GM21825 (cell line): Measurements from ENCODE around the gene ZMYND8.
"Not testable (repeated sequence)": the region's sequence is repeated elsewhere in the genome, so short reads cannot be mapped to it uniquely, and the experiment has no call there.

Experiments
- ATAC-seq: cut with Tn5 transposase; IDR thresholded peaks from one replicate; pipeline ENCODE4 v1.9.1; 2021; ENCODE audit warnings: mild to moderate bottlenecking, moderate library complexity; ENCODE audit not compliant: unreplicated experiment

ZMYND8 gene

DNA sequence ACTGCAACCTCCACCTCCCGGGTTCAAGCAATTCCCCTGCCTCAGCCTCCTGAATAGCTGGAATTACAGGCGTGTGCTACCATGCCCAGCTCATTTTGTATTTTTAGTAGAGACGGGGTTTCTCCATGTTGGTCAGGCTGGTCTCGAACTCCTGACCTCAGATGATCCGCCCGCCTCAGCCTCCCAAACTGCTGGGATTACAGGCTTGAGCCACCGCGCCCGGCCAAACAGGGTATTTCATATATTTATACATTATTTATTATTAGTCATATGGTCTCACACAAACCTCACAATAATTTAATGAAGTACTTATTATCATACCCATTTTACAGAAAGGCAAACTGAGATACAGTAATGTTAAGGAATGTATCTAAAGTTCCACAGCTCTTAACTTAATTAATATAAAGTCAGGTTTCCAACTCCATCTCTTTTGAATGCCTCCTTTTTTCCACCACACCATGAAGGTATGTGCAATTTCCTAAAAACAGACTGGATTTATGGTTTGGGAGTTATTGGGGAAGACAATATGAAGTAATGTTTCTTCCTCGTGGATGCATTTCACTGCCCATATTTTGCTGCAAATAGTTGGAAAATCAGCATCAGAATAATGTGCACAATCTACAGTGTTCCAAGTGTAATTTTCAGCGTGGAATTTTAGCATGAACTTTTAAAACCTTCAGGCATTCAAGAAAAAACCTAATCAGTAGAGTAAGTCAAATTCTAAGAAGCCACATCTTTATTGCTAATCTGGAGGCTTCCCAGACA, 65.7 kb downstream of the ZMYND8 start:
- no peak for ATAC-seq

DNA sequence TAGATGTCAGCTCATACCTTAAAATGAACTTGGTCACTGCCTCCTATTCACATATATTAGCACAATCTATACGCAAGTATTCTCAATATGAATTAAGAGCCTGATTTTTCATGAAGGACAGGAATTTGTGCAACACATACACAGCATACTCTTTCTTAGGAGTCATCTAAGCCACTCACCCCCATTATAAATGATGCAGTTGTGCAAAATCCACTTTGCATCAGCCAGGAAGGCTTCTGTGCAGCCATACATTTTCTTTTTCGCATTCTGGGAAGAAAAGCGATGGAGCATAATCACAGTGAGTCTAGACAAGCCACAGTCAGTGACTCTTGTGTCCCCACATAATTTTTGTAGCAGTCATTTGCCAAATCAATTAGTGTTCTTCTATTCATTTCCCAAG, 66.5 kb downstream of the ZMYND8 start:
- ATAC-seq = no peak

DNA sequence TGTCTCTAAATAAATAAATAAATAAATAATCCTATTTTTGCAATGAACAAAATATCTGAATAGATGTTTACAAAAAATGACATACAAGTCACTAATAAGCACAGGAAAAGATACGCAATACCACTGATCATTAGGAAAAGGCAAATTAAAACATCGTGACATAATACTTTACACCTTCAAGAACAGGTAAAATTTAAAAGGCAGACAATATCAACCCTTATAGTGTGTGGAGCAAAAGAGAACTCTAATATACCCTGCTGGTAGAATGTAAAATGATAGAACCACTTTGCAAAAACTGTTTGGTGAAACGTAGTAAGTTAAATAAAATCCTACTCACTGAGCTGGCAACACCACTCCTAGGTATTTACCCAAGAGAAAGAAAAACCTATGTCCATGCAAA, 67.4 kb downstream of the ZMYND8 start:
- no peak for ATAC-seq

GRCh38 chr20:47288530-47288929, 68.0 kb downstream of the ZMYND8 start:
- ATAC-seq = not testable (repeated sequence)

- no peak for ATAC-seq
Measured at GRCh38 chr20:47287609-47288144, 68.8 kb downstream of the ZMYND8 start.

DNA sequence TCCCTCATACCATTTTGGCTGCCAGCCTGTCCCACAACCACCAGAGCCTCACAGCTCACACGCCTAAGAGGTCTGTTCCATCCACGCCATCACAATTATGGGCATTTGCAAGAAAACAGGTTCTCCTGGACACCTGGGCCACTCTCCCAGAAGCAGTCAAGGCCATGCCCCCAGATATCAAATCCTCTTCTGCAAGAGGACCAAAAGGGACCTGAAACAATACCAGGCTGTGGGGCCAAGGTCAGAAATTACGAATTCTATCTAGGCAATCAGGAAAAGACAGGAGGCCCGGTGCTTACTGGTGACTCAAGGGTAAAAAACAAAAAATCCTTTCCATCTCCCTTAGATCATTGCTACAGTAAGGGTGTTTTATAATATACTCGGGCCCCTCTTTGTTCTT, 69.8 kb downstream of the ZMYND8 start:
- no peak for ATAC-seq

DNA sequence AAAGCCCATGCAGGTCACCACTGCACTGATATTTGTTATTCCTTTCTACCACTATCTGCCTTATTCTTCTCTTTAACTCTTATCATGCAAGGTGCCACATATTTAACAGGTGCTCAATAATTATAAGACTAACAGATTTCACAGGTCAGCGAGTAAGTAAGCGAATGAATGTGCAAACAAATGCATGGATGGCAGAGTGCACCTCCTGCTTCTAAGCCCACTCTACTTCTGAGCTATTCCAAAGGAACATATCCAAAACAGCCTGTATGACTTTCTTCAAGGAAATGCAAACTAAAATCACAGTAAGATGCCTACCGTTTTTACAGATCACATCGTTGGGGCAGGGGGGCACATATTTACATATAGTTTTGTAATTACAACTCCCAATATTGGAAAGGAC, 71.3 kb downstream of the ZMYND8 start:
- ATAC-seq = no peak

GRCh38 chr20:47284373-47284772, 72.1 kb downstream of the ZMYND8 start:
- no peak for ATAC-seq

DNA sequence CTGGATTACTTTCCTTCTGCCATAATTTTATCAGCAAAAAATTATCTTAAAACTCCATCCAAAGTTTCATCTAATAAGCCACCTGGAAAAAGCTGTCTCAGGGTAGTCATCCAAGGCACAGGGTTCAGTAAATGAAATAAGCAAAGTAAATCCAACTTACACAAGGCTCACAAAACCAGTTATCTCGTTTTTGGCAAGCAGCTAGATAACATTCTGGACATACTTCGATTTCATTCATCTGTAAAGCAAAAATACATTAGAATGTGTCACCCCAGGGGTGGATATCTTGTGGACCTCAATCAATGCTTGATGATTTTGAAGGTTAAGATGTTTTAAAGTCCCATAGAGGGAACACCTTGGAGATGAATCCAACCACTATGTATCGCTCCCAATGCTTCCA, 73.1 kb downstream of the ZMYND8 start:
- no peak for ATAC-seq

- no peak for ATAC-seq
Measured at GRCh38 chr20:47282864-47283263, 73.6 kb downstream of the ZMYND8 start.

DNA sequence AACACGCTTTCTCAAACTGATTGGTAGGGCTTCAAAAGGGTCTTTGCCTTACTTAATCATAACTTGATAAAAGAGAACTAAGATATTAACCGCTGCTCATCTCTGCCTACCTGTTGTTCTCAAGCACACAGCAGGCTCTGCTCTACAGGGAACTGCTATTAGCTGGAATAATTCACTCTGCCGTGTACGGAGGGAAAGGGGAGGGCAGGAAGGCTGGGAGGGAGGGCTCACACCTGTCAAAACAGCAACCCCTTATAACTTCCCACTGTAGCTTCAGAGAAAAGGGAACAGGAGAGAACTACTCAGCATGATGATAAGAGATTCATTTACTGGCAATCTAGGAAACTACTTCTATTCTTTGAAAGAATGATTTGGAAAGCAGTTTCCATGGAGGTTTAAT, 75.1 kb downstream of the ZMYND8 start:
- no peak for ATAC-seq

DNA sequence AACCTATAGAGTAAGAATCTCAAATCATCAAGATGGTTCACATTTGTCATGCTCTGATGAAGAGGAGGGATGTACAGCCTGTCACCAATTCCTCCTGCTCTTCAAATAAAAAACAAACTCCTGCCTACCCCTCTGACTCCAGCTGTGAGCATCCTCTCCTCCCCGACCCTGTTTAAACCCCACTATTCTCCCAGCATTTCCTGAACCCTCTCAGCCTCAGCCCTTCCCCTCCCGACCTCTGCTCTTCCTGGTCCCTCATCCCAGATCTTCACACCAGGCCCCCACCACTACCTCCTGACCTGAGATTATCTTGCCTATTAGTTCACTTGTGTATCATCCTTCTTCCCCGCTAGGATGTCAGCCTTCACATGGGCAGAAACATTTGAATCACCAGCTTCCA, 75.8 kb downstream of the ZMYND8 start:
- no peak for ATAC-seq

- no peak for ATAC-seq
Measured at GRCh38 chr20:47280228-47280627, 76.3 kb downstream of the ZMYND8 start.

DNA sequence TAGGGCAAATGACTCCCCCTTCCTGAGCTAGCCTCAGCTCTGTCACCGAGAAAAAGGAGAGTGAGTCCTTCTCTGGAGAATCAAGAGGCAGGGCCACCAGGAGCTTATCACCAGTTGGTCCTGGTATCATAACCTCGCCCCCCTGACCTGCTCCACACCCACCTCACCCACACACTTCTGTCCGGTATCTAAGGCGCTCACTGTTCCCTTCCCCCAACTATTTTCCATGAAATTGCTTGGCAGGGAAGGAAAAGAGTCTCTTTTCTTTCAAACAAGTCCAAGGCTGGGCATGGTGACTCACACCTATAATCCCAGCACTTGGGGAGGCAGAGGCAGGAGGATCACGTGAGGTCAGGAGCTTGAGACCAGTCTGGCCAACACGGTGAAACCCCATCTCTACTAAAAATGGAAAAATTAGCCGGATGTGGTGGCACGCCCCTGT, 77.6 kb downstream of the ZMYND8 start:
- ATAC-seq = no peak

- not testable (repeated sequence) for ATAC-seq
Measured at GRCh38 chr20:47277535-47277872, 79.0 kb downstream of the ZMYND8 start.

DNA sequence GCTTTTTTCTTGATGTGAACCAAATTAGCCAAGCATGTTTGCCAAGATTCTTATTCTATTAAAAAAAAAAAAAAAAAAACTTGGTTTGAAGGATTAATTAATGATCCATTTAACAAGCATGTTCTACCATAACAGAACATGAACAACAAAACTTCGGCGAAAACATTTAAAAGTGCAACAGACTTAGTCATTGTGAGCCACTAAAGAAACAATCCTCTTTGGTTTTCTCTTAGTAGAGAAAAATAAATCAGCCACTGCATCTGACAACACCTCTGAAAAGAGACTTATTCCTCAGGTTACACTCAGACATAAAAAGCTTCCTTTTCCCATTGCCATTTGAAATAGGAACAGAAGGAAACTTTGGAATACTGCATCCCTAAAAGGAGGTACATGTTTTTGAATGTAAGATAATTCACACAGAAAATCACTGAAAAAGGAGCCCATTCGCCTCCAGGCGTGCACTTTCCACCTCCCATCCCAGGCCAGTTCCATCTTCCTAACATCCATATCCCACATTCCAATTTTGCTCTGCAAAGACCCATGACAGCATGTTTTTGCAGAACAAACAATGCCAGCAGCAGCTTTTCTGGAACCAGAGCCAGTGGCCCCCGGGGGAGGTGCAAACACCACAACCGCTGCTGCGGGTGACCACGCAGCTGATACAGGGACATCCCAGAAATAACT, 79.5 kb downstream of the ZMYND8 start:
- ATAC-seq = no peak

DNA sequence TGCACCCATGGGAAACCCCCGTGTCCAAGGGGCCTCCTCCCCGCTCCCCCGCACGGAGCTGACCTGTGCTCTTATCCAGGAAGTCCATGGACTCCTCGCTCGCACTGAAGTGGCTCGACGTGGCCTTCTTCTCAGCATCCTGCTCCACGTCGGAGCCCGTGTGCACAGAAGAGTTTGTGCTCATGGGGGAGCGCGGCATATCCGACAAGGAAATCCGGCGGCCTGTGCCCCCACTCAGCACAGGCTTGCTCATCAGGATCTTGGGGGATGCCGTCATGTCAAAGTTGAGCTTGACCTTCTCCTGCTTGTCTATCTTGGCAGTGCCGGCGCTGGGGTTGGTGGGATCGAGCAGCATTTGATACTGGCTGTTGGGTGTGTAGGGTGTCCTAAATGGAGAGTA, 80.2 kb downstream of the ZMYND8 start:
- no peak for ATAC-seq

GRCh38 chr20:47275548-47275947, 81.0 kb downstream of the ZMYND8 start:
- no peak for ATAC-seq

DNA sequence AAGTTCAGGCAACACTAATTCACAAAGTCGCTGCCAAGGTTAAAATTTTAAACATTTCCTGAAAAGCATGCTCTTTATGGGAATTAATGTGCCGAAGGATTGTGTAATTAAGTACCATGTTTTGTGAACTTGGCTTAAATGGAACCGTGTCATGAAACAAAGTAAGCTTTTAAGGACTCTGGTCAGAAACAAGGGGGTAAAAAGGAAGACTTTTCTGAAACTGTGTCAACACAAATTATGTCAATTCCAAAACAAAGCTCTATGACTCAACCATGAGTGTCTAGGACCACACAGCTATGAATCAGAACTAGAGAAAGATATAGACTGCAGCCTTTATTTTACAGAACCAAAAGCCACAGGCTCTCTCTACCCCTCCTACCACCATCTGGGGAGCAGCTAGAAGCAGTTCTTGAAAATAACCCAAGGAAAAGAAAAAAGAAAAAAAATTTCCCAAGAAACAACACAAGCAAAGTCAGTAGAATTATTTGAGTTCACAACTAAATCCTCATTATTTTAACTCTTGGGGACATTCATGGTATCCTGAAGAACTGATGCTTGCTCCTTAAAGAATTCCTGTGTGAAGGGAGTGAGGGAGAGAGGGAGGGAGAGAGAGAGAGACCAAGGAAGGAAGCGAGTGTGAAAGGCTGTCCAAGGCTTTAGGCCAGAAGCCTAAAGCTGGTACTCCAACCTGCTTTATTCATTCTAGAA, 81.9 kb downstream of the ZMYND8 start:
- ATAC-seq = peak; percentile 80

DNA sequence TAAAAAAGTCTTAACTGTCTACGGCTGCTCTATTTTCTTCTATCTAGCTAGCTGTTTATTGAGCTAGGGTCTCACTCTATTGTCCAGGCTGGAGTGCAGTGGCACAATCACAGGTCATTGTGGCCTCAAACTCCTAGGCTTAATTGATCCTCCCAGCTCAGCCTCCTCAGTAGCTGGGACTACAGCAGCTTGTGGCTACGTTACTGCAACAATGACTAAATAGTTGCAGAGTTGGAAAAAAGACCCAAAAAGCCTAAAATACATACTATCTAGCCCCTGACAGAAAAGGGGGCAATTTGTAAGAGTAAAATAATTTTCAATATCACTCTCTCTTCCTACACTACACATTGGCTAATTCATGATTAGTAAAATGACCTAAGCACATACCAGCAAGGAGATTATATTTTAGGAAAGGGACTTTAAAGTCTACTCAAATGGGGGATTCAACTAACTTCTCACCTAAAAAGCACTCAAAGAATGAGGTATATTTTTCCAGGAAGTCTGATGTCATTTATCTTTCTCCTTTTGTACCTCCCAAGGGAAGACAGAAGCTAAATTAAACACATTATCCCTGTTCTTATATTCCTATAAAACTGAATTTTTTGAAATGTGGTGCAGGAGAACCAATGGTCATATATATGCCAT, 82.8 kb downstream of the ZMYND8 start:
- ATAC-seq = no peak

DNA sequence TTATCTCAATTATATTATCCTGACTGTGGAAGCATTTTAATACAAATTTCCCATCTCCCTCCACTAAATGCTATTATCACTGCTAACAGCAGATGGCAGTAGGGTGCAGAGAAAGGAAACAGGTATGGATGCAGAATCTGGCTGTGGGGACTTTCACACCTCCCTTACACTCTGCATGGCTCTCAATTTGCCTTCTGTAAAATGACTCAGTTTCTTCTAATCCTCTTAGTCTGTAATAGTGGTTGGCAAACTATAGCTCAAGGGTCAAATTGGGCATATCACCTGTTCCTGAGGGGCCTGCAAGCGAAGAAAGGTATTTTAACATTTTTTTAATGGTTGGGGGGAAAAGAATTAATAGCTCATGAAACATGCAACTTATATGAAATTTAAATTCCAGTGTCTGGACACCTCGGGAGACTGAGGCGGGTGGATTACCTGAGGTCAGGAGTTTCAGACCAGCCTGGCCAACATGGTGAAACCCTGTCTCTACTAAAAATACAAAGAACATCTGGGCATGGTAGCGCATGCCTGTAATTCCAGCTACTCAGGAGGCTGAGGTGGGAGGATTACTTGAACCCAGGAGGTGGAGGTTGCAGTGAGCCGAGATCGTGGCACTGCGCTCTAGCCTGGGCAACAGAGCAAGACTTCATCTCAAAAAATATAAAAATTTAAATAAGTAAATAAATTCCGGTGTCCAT, 83.5 kb downstream of the ZMYND8 start:
- ATAC-seq = no peak
